Measurements from ENCODE around the gene LRP1B.

- TF ChIP-seq EZH2 (IDR thresholded peaks at IDR 0.05; ENCODE audit: borderline replicate concordance, insufficient read depth, low read depth, low read length, poor library complexity, severe bottlenecking) (no peak), CTCF (IDR thresholded peaks at IDR 0.05) (no peak)
Measured at GRCh38 chr2:142142595-142142994, 11.8 kb upstream of the LRP1B start.
